Left ventricle myocardium inferior (tissue), 1 donor: ENCODE results near the gene GPC3. TPM values are rescaled to one million over a fixed set of nuclear protein-coding genes. Genes with fewer than 3 reads are reported as not detected.

Experiments
- DNase-seq: peaks from one replicate; pipeline ENCODE4 v3.0.0-alpha.2; 2020
- H3K27ac ChIP-seq: fragments of 200-600 bp; replicated peaks from 2 replicates; pipeline ENCODE4 v1.8.0; 2021
- H3K27me3 ChIP-seq: fragments of 200-600 bp; 2 replicates; pipeline ENCODE4 v1.8.0; 2021; ENCODE audit warnings: low read depth
- H3K36me3 ChIP-seq: fragments of 200-600 bp; 2 replicates; pipeline ENCODE4 v1.8.0; 2021
- H3K4me1 ChIP-seq: fragments of 200-600 bp; 2 replicates; pipeline ENCODE4 v1.8.0; 2021
- H3K4me3 ChIP-seq: fragments of 200-600 bp; 2 replicates; pipeline ENCODE4 v1.8.0; 2021; ENCODE audit warnings: mild to moderate bottlenecking, moderate library complexity
- H3K9me3 ChIP-seq: fragments of 200-600 bp; replicated peaks from 2 replicates; pipeline ENCODE4 v1.8.0; 2021
- CTCF ChIP-seq: fragments of 200-600 bp; IDR thresholded peaks from 2 replicates; pipeline ENCODE4 v1.8.0; 2021; ENCODE audit warnings: antibody characterized with exemption, mild to moderate bottlenecking, borderline replicate concordance
- intact Hi-C: fragments of 100-400 bp; cut with micrococcal nuclease; formaldehyde crosslinking; loops from one replicate; pipeline ENCODE4 v1.11.0; 2022
- total RNA-seq: library from RNA; stranded (reverse); fragmentation: NEBNext Ultra II Directional; extraction: Animal tissue kit (Norgen Biotek cat#: 25700); gene quantifications from one replicate; pipeline ENCODE4 v1.2.1, GENCODE V29; 2021
- donor health status: DM: no; HTN: yes; CAD: no; lungs with severe emphysema.

GPC3 gene
- total RNA-seq, 1 donor from 2014 or later: 5.4 TPM

GRCh38 chrX:133660281-133660680 is 325.1 kb downstream of the GPC3 start:
- no peak for DNase-seq

GRCh38 chrX:133658293-133658911 is 327.0 kb downstream of the GPC3 start:
- Histone ChIP-seq H3K27me3 (no peaks in the 10 kb centered on the region), H3K4me1 (no peaks in the 10 kb centered on the region), H3K9me3 (no peaks in the 10 kb centered on the region), H3K36me3 (no peaks in the 10 kb centered on the region), H3K27ac (no peak overlapping the region), H3K4me3 (no peak overlapping the region)
- no peak for TF ChIP-seq CTCF
- DNase-seq: no peak
- intact Hi-C loops: no loop called here

More at GRCh38 chrX:133660281-133660680, 325.1 kb downstream of the GPC3 start:
- no peaks in the 10 kb centered on the region for H3K27me3 ChIP-seq
- intact Hi-C loops: no loop called here
- no peaks in the 10 kb centered on the region for H3K4me1 ChIP-seq
- H3K36me3 ChIP-seq: no peaks in the 10 kb centered on the region
- no peak overlapping the region for H3K4me3 ChIP-seq
- no peak overlapping the region for H3K27ac ChIP-seq
- no peak for TF ChIP-seq CTCF
- H3K9me3 ChIP-seq: no peaks in the 10 kb centered on the region

GRCh38 chrX:133655275-133656265 is 329.8 kb downstream of the GPC3 start:
- DNase-seq: no peak
- no peaks in the 10 kb centered on the region for H3K4me1 ChIP-seq
- no peaks in the 10 kb centered on the region for H3K27me3 ChIP-seq
- no peaks in the 10 kb centered on the region for H3K36me3 ChIP-seq
- no peak overlapping the region for H3K27ac ChIP-seq
- no peaks in the 10 kb centered on the region for H3K9me3 ChIP-seq
- intact Hi-C loops: no loop called here
- H3K4me3 ChIP-seq: no peak overlapping the region
- TF ChIP-seq CTCF: no peak

- Histone ChIP-seq H3K27me3 (no peaks in the 10 kb centered on the region), H3K9me3 (no peaks in the 10 kb centered on the region), H3K36me3 (no peaks in the 10 kb centered on the region), H3K27ac (no peak overlapping the region), H3K4me1 (no peaks in the 10 kb centered on the region), H3K4me3 (no peak overlapping the region)
- DNase-seq: no peak
- TF ChIP-seq CTCF: no peak
- intact Hi-C loops: no loop called here
These were observed 330.6 kb downstream of the GPC3 start for GRCh38 chrX:133654811-133655210.

- H3K27me3 ChIP-seq: no peaks in the 10 kb centered on the region
- no peaks in the 10 kb centered on the region for H3K36me3 ChIP-seq
- no peak overlapping the region for H3K27ac ChIP-seq
- DNase-seq: no peak
- H3K4me1 ChIP-seq: no peaks in the 10 kb centered on the region
- intact Hi-C loops: no loop called here
- no peak overlapping the region for H3K4me3 ChIP-seq
- TF ChIP-seq CTCF: no peak
- no peaks in the 10 kb centered on the region for H3K9me3 ChIP-seq
These were observed 332.0 kb downstream of the GPC3 start for GRCh38 chrX:133653358-133653757.
